GOT3 (cell line): ENCODE measurements around the gene DHODH.

Experiments used
- DNase-seq: peaks from one replicate; lab custom pipeline; 2025; ENCODE audit warnings: mixed read lengths; lab: John Stamatoyannopoulos, UW

The DHODH gene

DNA sequence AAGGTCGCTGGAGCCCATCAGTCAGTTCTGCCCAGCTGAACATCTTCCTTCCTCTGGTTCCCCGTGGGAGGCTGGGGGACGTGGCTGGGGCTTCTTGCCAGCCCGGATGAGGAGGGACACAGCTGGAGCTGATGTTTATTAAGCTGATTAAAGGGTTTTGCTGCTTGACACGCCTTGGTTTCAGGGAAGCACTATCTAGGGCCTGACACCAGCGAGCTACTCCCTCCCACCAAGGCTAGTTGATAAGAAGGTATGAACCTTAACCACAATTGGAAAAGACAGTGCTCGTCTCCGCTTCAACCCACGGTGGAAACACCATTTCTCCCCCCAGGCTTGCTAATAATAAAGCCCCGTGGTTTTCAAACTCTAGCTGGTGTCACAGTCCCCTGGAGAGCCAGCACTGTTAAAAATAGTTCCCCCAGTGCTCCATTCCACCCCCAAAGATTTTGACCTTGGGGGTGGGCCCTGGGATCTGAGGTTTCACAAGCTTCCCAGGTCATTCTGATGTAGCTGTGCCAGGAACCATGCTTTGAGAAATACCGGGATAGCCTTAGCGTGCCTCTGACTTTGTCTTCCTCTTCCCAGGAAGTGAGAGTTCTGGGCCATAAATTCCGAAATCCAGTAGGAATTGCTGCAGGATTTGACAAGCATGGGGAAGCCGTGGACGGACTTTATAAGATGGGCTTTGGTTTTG, 5.5 kb downstream of the DHODH start:
- no peak for DNase-seq

DNA sequence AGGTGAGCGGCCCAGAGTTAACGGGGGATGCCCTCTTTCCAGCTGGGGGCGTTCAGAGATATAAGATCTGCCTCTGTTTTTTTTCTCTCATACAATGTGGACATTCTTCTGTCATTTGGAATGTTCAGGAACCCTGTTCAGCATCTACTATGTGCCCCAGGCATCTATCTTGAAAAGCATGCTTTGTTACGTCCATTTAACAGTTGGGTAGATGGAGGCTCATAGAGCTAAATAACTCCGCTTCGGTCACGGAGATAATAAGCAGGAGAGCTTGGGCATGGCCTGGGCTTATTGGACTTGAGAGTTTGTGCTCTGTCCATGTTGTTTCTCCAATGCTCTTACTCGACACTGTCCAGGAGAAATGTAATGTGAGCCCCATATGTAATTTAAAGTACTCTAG, 6.1 kb downstream of the DHODH start:
- DNase-seq, result no peak

DNA sequence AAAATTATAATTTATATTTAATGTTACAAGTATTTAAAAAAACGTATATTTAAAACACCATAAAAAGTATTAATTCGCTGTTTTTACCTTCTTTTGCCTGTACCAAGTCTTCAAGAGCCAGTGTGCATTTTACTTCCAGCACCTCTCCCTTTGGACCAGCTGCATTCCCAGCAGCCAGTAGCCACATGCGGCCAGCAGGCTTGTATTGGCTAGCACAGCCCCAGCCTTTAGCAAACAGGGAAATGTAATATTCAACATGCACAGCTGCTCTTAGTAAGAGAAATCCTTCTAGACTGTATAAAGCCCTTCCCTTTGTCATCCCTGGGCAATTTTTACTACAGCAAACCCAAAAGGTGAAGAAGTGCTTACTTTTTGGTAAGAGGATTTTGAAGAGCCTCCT, 6.6 kb downstream of the DHODH start:
- no peak for DNase-seq

DNA sequence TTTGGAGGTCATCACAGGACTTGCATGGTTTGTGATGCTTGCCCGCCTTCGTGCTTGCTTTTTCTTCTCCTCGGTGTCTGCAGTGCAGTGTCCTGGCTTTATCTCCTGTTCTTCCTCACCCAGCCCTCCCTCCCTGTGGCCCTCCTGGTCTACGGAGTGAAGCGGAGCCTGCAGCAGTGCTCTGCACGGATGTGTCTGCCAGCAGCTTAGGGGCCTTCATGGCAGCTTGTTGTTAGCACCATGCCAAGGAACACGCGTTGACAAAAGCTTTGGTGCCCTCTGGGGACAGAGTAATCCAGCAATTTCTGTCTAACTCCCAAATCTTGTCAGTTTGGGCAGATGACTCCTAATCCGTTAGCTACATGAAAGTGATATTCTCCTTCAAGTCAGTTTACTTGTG, 9.9 kb downstream of the DHODH start:
- no peak for DNase-seq

DNA sequence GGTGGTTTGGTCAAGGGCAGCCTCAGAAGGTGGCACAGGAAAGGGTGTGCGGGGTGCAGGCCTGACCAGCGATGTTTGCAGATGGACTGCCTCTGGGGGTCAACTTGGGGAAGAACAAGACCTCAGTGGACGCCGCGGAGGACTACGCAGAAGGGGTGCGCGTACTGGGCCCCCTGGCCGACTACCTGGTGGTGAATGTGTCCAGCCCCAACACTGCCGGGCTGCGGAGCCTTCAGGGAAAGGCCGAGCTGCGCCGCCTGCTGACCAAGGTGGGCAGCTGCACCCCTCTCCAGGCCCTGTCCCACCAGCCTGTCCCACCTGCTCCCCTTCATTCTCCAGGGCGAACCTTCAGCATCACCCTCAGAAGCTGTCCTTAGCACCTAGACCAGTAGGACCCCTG, 12.5 kb downstream of the DHODH start:
- no peak for DNase-seq

DNA sequence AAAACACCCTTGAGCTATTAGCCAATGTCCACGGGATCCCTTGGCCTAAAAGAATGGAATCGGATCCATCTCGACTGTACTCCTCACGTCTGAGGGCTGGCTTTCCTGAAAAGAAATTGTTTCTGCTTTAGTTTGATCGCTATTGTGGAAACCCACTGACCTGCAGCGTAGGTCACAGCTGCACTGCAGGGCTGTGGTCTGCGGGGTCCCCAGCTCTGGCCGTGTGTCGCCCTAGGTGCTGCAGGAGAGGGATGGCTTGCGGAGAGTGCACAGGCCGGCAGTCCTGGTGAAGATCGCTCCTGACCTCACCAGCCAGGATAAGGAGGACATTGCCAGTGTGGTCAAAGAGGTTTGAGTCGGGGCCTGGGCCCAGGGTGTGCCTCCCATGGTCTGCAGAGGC, 13.6 kb downstream of the DHODH start:
- no peak for DNase-seq

DNA sequence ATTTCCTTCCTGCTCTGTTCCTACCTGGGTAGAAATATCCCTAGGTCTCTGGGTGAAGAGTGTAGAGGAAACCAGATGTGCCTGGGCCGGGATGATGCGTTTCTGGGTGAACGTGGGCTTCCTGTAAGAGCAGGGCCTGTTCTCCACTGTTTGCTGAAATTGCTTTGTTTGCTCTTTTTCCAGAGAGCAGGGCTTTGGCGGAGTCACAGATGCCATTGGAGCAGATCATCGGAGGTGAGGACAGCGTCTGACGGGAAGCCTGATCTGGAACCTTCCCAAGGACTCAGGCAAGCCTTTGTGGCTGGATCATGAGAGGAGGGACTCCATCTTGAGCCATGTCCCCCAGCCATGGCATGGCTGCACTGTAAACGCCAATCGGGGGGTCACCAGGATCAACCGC, 15.4 kb downstream of the DHODH start:
- no peak for DNase-seq

DNA sequence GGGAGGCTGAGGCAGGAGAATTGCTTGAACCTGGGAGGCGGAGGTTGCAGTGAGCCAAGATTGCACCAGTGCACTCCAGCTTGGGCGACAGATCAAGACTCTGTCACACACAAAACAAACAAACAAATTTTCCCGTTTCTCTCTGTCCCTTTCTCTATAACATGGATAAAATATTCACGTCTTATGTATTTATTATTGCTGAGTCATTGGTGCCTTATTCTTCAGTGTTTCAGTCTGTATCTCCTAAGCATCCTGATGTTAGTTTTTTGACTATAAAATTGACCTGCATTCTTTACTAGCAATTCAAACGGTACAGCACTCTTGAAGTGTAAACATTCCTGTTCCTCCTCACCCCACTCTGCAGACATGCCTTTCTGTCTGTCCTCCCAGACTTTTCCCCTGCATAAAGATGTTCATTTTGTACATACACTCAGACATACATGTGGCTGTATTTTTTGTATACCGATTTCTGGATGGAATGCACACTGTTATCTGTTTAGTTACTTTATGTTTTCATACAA, 16.4 kb downstream of the DHODH start:
- no peak for DNase-seq

DNA sequence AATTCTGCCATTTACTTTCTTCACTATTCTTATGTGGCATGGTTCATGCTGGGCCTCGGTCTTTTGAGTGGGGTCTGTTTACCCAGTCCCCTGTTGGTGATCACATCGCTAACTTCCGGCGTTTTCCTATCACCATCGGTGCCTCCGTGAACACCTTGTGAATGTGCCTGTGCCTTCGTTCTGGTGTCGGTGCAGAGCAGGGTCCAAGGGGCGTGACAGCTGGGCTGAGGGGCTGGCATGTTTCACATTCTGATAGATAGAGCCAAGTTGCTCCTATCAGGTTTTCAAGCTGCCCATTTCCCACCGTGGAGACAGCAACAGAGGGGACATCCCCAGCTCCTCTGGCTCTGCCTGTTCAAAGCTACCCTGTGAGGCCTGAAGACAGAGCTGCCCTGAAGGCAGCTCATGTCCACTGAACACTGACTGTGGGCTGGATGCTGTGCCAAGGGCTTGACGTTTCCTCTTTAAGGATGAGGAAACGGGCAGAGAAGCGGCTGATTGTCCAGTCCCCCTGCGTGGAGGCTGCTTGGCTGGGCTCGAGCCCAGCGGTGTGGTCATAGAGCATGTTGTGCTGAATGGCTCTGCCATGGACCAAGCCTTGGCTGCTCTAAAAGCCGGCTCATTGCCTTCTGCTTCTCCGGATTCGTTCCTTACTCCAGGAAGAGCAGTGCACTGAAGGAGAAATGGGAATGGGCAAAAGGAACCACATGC, 17.0 kb downstream of the DHODH start:
- no peak for DNase-seq

DNA sequence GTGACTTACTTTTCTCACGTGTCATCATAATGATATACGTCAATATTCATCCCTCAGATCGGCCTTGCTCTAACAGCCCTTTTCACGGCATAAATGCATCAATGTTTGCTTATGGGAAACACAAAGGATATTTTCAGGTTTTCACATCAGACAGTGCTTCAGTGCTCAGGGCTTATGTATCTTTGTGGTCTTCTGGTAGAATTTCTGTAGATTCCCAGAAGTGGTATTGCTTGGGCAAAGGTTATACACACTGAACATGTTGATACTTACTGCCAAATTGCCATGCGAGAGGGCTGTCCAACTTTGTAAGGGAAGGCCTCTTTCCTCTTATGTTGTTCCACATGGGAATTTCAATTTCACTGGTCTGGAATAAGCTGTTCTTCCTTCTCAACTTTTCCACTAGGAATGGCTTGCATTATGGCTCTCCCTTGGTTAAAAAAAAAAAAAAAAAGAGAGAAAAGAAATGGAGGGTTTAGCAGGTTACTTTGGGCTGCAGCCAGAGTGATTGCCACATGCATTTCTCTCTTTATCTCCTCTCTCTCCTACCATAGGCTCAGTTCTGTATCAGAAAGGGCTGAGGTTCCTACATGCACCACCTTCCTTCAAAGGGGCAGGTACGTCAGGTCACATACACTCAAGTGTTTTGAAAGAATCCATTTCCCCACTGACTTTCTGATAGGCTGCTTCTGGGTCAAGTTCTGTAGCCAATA, 19.3 kb downstream of the DHODH start:
- no peak for DNase-seq

DNA sequence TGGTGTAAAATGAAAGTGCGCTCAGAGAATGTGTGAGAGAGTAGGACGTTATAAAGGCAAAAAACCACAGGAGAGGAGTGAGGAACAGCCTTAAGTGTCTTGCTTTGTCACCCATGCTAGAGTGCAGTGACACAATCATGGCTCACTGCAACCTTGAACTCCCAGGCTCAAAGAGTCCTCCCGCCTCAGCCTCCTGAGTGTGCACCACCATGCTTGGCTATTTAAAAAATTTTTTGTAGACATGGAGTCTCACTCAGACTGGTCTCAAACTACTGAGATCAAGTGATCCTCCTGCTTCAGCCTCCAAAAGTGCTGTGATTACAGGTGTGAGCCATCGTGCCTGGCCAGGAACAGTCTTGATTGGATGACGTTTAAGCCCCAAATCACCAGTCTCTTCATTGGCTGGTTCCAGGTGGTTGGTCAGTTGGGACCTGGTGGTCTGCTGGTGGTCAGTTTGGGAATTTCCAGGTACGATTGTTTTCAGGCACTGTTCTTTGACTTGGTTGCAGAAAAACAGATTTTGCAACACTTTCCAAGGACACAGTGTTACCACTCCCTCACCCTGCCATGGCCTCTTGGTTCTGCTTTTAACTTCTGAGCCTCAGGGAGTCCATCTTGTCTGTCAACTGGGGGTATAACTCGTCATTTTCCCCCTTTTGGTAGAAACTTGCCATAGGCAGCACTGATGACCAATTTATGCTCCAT, 21.2 kb downstream of the DHODH start:
- DNase-seq, result no peak

DNA sequence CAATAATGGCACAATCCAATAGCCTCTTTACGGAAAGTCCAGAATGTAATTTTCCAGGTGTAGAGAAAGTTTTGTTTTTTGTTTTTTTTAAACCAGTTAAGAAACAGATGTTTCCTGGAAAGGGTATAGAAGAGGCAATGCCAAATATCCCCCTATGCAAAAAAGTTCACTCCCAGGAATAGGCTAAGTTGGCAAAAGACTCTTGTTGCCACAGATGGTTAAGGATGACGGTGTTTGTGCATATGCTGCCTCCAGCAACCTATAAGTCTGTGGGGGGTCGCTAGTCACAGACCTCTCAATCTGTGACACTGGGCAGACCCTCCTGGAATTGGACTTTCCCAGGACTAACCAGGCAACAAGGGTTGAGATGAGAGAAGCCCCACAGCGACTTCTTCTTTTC, 24.9 kb downstream of the DHODH start:
- no peak for DNase-seq

DNA sequence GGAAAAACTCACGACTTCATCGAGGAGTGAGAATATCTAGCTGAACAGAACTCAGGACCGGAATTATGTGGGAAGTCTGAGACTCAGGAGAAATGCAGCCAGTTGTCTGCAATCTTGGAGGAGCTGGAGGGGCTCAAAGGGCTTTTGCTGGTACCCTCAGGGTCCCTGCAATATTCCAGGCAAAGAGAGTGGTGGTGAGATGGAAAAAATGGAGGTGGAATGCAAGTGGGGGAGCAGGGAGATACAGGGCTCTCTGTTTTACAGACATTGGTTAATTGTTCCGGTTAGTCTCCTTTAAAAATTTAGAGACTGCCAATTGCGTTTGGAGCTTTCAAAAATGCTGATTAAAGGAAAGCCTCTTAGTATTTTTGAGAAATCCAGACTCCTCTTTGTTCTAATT, 27.6 kb downstream of the DHODH start:
- no peak for DNase-seq

DNA sequence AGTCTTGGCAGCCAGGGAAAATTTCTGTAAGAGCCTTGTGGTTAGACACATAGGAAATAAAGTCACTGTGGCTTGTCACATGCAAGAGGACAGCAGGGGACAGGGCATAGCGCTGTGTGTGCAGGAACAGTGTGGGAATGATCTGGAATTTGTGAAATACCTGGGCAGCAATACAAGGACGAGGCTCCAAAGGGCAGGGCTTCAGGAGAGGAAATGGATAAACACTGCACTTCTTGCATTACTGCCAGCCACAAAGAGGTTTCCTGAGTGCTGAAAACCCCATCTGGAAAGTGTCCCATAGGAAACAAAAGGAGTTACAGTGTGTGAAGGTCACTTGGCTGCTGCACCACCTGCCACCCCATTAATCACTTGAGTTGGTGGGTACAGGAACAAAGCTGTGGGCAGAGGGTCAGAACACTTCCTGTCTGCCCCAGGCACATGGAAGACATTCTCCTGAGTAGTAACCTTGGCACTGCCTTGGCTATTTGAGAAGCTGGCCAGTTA, 33.7 kb downstream of the DHODH start:
- DNase-seq, result no peak

DNA sequence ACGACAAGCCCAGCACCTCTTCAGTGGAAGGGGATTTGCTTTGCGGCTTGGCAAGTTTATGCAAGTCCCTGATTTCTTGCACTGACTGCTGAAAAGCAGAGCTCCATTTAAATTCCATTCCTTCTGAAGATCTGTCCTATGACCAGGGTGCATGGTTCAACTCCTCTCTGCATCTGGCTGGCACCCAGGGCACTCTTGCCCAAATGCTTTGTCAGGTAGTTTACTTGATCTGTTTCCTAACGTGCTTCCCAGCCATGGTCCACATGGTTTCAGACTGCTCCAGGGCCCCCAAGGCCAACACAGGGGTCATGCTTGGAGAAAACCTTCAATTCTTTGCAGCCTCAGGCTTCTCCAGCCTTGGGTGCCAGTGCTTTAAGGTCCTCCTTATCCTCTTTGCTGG, 34.5 kb downstream of the DHODH start:
- no peak for DNase-seq

DNA sequence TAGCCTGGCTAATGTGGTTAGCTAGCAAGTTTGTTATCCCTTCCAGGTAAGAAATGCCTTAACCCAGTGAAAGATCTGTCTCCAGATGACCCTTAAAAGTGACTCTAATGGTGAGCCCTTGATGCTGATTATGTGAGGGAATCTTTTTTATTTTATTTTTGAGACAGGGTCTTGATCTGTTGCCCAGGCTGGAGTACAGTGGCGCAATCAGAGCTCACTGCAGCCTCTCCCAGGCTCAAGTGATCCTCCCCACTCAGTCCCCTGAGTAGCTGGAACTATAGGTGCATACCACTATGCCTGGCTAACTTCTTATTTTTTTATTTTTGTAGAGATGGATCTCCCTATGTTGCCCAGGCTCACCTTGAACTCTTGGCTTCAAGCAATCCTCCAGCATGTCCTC, 35.0 kb downstream of the DHODH start:
- DNase-seq, result no peak

DNA sequence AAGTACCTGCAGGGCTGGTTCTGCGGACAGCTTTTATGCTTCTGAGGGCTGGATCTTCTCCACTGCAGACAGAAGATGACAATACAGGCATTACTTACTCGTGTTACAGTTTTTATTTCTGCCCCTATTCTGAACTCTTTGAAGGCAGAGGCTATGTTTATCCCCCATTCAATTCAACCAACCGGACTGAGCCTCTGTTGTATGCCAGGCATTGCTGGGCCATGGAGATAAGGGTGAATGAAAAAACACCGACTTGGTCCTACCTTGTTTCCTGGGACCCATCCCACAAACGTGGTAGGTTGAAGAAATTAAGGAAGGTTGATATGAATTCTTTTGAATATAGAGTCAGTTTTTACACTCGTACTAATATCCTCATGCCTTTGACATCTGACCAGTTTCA, 35.8 kb downstream of the DHODH start:
- no peak for DNase-seq

DNA sequence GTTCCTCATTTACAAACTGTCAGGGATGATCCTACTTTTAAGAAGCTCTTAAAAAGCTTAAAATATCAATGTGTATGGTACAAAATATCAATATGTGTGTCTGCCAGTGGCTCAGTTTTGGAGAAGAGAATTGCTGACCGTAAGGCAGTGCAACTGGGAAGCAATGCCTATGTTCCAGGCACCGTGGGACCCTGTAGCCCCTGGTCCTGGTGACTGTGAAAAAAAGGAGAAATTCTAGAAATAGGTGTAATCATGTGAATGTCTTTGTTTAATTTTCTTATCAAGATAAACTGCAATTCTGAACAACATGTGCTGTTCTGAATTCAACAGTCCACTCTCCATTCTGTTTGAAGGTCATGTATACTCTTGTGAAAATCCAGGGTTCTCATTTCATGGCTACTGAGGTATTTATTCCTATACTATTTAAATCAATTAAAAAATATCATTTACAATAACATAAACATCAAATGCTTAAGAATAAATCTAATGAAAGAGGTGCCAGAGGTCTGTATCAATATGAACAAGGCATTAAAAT, 36.3 kb downstream of the DHODH start:
- no peak for DNase-seq

DNA sequence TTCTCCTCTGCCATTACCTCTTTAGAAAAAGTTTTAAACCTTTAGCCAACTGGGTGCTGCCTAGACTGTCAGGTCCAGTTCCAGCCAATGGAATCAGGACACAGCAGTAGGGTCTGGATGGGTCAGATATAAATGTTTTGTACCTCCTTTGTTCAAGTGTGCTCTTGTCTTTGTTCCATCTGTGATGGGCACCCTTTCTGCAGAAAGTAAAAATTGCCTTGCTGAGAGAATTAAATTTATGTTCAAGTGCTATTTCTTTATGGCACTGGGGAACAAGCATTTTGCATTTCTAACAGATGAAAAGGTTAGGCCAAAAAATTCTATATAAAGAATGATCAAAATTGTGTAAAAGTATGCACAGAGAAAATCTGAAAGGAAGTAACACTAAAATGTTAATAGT, 40.6 kb downstream of the DHODH start:
- DNase-seq, result no peak

DNA sequence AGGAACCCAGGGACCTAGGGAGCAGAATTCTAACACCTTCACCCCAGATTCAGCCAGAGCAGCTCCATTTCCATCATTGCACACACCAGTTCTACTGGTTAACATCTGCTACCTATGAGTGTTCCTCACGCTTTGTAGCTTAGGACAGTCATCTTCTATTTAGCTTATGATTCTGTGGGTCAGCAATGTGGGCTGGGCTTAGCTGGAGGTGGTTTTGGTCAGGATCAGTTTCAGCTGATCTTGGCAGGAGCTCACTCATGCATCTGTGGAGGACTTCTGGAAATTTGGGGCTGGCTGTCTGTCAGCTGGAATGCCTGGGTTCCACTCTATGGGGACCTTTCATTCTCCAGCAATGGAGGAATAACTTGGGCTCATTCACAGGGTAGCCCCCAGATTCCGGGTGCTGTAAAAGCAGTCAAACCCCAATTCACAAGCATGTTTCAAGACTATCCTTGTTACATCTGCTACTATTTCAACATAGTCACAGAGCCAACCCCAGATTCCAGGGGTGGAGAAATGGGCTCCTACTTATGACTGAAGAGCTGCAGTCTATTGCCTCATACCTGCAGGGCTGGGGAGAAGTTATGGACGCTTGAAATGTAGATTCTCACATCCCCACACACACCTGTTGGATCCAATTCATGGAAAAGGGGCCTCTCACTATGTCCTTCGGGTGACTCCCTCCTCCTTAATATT, 42.4 kb downstream of the DHODH start:
- no peak for DNase-seq

DNA sequence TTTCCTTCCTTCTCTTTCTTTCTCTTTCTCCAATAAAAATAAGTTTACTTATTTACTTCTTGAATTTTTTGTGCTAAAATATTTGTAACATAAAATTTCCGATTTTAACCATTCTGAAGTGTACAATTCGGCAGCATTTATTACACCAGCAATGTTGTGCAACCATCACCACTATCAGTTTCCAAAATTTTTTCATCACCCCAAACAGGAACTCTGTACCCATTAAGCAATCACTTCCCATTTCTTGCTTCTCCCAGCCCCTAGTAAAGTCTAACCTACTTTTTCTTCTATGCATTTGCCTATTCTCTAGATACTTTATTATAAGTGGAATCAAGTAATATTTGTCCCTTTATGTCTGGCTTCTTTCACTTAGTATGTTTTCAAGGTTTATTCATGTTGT, 43.3 kb downstream of the DHODH start:
- DNase-seq, result no peak
